Coronary artery (tissue), 2 donors: ENCODE results near the gene UBAP1.
"Not testable (repeated sequence)": the region's sequence is repeated elsewhere in the genome, so short reads cannot be mapped to it uniquely, and the experiment has no call there.

ENCODE experiments used
- DNase-seq: peaks from one replicate; pipeline ENCODE4 v3.0.0-alpha.2; 2017; ENCODE audit warnings: low spot score
- H3K27ac ChIP-seq, 2 donors: fragments of 200-600 bp; sonication (generic); one replicate each; pipeline ENCODE4 v1.5.1; 2016 to 2019
- H3K4me3 ChIP-seq: fragments of 200-600 bp; sonication (generic); 2 replicates; pipeline ENCODE4 v1.5.1; 2016; ENCODE audit warnings: mild to moderate bottlenecking, moderate library complexity
- TF ChIP-seq, protein P1 (sequence below): fragments of 200-600 bp; sonication (generic); IDR thresholded peaks from one replicate; pipeline ENCODE4 v1.5.1; 2019; ENCODE audit warnings: antibody characterized with exemption

Gene UBAP1

DNA sequence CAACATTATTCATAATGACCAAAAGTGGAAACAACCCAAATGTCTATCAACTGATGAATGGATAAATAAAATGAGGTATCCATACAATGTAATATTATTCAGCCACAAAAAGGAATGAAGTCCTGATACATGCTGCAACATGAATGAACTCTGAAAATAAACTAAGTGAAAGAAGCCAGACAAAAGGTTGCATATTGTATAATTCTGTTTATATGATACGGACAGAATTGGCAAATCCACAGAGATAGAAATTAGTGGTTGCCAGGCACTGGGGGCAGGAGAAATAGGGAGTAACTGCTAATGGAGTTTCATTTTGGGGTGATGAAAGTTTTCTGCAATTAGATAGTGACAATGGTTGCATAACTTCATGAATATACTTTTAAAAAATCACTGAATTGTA, 103.3 kb downstream of the UBAP1 start:
- no peak for DNase-seq

DNA sequence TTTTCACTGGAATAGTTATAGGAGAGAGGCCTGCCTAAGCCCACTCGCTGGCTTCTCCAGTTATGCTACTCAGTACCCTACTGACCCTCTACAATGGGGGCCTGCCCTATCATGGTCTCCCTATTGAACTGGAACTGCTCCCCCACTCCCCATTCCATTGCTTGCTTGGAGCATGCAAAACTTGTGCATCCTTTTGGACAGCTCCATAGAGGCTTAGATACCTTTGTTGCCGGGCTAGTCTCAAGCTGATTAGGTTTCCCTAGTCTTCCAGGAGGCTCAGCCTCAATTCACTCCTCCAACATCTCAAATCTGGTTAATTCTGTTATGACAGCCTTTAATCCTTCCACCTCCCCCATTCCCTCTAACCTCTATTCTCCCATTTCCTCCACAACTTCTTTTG, 110.3 kb downstream of the UBAP1 start:
- DNase-seq = no peak
- H3K27ac ChIP-seq = no peak overlapping the region
- TF ChIP-seq, protein P1, sequence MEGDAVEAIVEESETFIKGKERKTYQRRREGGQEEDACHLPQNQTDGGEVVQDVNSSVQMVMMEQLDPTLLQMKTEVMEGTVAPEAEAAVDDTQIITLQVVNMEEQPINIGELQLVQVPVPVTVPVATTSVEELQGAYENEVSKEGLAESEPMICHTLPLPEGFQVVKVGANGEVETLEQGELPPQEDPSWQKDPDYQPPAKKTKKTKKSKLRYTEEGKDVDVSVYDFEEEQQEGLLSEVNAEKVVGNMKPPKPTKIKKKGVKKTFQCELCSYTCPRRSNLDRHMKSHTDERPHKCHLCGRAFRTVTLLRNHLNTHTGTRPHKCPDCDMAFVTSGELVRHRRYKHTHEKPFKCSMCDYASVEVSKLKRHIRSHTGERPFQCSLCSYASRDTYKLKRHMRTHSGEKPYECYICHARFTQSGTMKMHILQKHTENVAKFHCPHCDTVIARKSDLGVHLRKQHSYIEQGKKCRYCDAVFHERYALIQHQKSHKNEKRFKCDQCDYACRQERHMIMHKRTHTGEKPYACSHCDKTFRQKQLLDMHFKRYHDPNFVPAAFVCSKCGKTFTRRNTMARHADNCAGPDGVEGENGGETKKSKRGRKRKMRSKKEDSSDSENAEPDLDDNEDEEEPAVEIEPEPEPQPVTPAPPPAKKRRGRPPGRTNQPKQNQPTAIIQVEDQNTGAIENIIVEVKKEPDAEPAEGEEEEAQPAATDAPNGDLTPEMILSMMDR = no peak
- H3K4me3 ChIP-seq = no peak overlapping the region

More for the DNA sequence above, 103.3 kb downstream of the UBAP1 start:
- Histone ChIP-seq H3K4me3 (no peak overlapping the region), H3K27ac (no peak overlapping the region)
- TF ChIP-seq, protein P1 = no peak

DNA sequence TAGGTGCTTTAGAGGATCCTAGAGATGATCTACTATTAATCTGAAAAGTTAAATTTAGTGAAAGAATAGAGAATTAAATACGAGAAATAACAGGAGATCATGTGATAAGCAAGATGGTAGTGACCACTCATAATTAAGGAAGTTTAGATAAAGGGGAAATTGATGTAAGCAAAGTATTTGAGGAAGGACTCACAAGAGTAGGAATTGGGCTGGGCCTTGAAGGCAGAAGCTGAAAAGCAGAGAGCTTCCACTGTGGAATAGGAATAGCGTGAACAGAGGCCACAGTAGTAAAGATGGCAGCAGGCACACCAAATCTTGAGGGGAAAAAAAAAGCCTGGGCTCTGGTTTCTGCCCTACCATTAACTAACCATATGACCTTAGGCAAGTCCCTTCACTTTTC, 112.2 kb downstream of the UBAP1 start:
- no peak overlapping the region for H3K4me3 ChIP-seq
- TF ChIP-seq, protein P1 = no peak
- H3K27ac ChIP-seq = no peak overlapping the region
- no peak for DNase-seq

DNA sequence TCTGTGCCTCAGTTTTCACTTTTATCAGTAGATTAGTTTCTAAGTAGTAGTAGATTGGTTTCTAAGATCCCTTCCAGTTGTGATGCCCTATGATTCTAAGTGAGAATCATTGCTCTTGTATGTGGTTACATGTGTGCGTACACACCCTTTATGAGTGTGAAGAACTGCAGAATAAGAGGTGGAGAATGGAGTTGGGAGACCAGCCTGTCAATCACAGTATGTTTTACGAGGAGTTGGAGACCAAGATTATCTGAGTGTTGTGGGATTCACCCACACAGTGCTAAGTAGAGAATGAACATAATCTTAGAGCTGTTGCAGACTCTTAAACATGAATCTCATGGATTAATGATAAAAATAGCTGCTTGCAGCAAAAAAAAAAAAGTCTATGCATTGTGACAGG, 112.6 kb downstream of the UBAP1 start:
- no peak overlapping the region for H3K4me3 ChIP-seq
- DNase-seq = no peak
- H3K27ac ChIP-seq = no peak overlapping the region

DNA sequence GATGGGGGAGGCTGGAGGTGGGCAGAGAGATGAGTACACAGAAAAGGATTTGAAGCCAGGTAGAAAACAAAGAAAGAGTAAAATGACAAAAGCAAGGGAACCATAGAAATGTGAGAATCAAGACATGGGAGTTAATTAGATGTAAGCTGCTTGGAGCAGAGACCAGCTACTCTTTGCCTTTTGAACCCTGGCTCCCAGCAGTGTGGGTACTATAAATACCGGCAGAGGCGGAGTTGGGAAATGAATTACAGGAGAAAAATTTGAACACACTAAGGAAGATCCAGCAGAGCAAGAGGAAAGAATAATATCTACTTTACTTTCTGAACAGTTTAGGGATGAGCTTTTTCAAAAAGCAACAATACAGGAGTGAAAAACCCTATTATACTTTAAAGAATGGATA, 113.7 kb downstream of the UBAP1 start:
- no peak overlapping the region for H3K4me3 ChIP-seq
- TF ChIP-seq, protein P1 = no peak
- no peak for DNase-seq
- no peak overlapping the region for H3K27ac ChIP-seq

More for the DNA sequence above, 112.6 kb downstream of the UBAP1 start:
- TF ChIP-seq, protein P1 = no peak

DNA sequence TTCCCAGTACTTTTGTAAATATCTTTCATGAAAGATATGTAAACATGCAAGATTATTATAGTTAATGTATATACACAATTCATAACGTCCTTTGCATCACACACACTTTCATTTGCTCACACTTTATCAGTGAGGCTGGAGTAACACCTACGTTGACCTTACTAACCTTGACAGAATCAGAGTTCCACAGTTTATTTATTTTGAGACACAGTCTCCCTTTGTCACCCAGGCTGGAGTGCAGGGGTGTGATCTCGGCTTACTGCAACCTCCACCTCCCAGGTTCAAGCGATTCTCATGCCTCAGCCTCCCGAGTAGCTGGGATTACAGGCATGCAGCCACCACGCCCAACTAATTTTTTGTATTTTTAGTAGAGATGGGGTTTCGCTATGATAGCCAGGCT, 122.2 kb downstream of the UBAP1 start:
- not testable (repeated sequence) for DNase-seq, H3K27ac ChIP-seq, H3K4me3 ChIP-seq
